Measurements from ENCODE around the gene SLC6A3. TPM values are rescaled to one million over a fixed set of nuclear protein-coding genes. Genes with fewer than 3 reads are reported as not detected.

The SLC6A3 gene
- total and polyA plus RNA-seq, 3 experiments from 2014 or later: not detected

GRCh38 chr5:1487079-1487764 is 42.0 kb upstream of the SLC6A3 start:
- no peaks in the 10 kb centered on the region for H3K27me3 ChIP-seq (ENCODE audit: insufficient read depth, low read length, poor library complexity, severe bottlenecking)
- peaks cover 26 to 54% (median 33%) of the 10 kb centered on the region in 3 donors for H3K4me1 Mint-ChIP-seq
- peaks cover 17% of the 10 kb centered on the region for H3K36me3 ChIP-seq (ENCODE audit: insufficient read depth, low read length)
- no peak overlapping the region for H3K27ac ChIP-seq (ENCODE audit: low read depth, low read length)
- ChIA-PET POLR2A (no interaction called here), CTCF (no interaction called here)
- H3K36me3 Mint-ChIP-seq: peaks cover 3 to 80% (median 11%) of the 10 kb centered on the region in 3 donors
- H3K27me3 Mint-ChIP-seq: no peaks in the 10 kb centered on the region
- no peak overlapping the region for H3K4me3 Mint-ChIP-seq
- peak overlapping the region in 5 of 8 donors; percentile 23 to 77 (median 63) for H3K27ac Mint-ChIP-seq
- H3K9me3 ChIP-seq (ENCODE audit: low read length): no peaks in the 10 kb centered on the region
- no peak for DNase-seq
- no peaks in the 10 kb centered on the region for H3K9me3 Mint-ChIP-seq
- H3K4me3 ChIP-seq (ENCODE audit: low read length): no peak overlapping the region
- no peaks in the 10 kb centered on the region for H3K4me1 ChIP-seq (ENCODE audit: insufficient read depth, low read length)

- POLR2A ChIA-PET: no interaction called here
- Mint-ChIP-seq H3K9me3 (no peaks in the 10 kb centered on the region), H3K4me3 (no peak overlapping the region), H3K4me1 (peaks cover 28 to 49% (median 37%) of the 10 kb centered on the region in 3 donors), H3K27me3 (no peaks in the 10 kb centered on the region), H3K36me3 (peaks cover 3 to 81% (median 6%) of the 10 kb centered on the region in 3 donors), H3K27ac (peak overlapping the region in 2 of 8 donors; percentile 12 to 60)
- CTCF ChIA-PET: no interaction called here
- DNase-seq: no peak
- peaks cover 17% of the 10 kb centered on the region for H3K36me3 ChIP-seq (ENCODE audit: insufficient read depth, low read length)
- no peaks in the 10 kb centered on the region for H3K27me3 ChIP-seq (ENCODE audit: insufficient read depth, low read length, poor library complexity, severe bottlenecking)
- no peak overlapping the region for H3K4me3 ChIP-seq (ENCODE audit: low read length)
- H3K9me3 ChIP-seq (ENCODE audit: low read length): no peaks in the 10 kb centered on the region
- no peaks in the 10 kb centered on the region for H3K4me1 ChIP-seq (ENCODE audit: insufficient read depth, low read length)
- H3K27ac ChIP-seq (ENCODE audit: low read depth, low read length): no peak overlapping the region
These were observed 41.0 kb upstream of the SLC6A3 start for GRCh38 chr5:1486271-1486670.

- Mint-ChIP-seq H3K4me3 (no peak overlapping the region), H3K4me1 (peaks cover 27 to 45% (median 32%) of the 10 kb centered on the region in 3 donors), H3K9me3 (no peaks in the 10 kb centered on the region), H3K36me3 (peaks cover 3 to 78% (median 4%) of the 10 kb centered on the region in 3 donors), H3K27me3 (no peaks in the 10 kb centered on the region), H3K27ac (peak overlapping the region in 1 of 8 donors; percentile 40)
- peaks cover 13% of the 10 kb centered on the region for H3K36me3 ChIP-seq (ENCODE audit: insufficient read depth, low read length)
- no peaks in the 10 kb centered on the region for H3K4me1 ChIP-seq (ENCODE audit: insufficient read depth, low read length)
- no peaks in the 10 kb centered on the region for H3K9me3 ChIP-seq (ENCODE audit: low read length)
- CTCF ChIA-PET: no interaction called here
- H3K27ac ChIP-seq (ENCODE audit: low read depth, low read length): no peak overlapping the region
- no peak overlapping the region for H3K4me3 ChIP-seq (ENCODE audit: low read length)
- no peak for DNase-seq
- POLR2A ChIA-PET: interaction anchor here (0.6 kb wide), 1 partner anchor 18 kb away, joined by 6 read pairs; no protein-coding TSS in a partner anchor
- H3K27me3 ChIP-seq (ENCODE audit: insufficient read depth, low read length, poor library complexity, severe bottlenecking): no peaks in the 10 kb centered on the region
These were observed 40.4 kb upstream of the SLC6A3 start for GRCh38 chr5:1485579-1486118.

GRCh38 chr5:1484730-1485578 is 39.7 kb upstream of the SLC6A3 start:
- Mint-ChIP-seq H3K27ac (peak overlapping the region in 1 of 8 donors; percentile 87), H3K9me3 (no peaks in the 10 kb centered on the region), H3K4me1 (peaks cover 25 to 45% (median 34%) of the 10 kb centered on the region in 3 donors), H3K27me3 (no peaks in the 10 kb centered on the region), H3K36me3 (peaks cover 3 to 77% (median 4%) of the 10 kb centered on the region in 3 donors), H3K4me3 (no peak overlapping the region)
- no peaks in the 10 kb centered on the region for H3K9me3 ChIP-seq (ENCODE audit: low read length)
- DNase-seq: no peak
- POLR2A ChIA-PET: interaction anchor here (0.6 kb wide), 1 partner anchor 19 kb away, joined by 6 read pairs; no protein-coding TSS in a partner anchor
- no peaks in the 10 kb centered on the region for H3K27me3 ChIP-seq (ENCODE audit: insufficient read depth, low read length, poor library complexity, severe bottlenecking)
- CTCF ChIA-PET: no interaction called here
- H3K4me3 ChIP-seq (ENCODE audit: low read length): no peak overlapping the region
- no peak overlapping the region for H3K27ac ChIP-seq (ENCODE audit: low read depth, low read length)
- peaks cover 13% of the 10 kb centered on the region for H3K36me3 ChIP-seq (ENCODE audit: insufficient read depth, low read length)
- no peaks in the 10 kb centered on the region for H3K4me1 ChIP-seq (ENCODE audit: insufficient read depth, low read length)

GRCh38 chr5:1483856-1484729 is 38.9 kb upstream of the SLC6A3 start:
- no peaks in the 10 kb centered on the region for H3K27me3 Mint-ChIP-seq
- no peaks in the 10 kb centered on the region for H3K27me3 ChIP-seq (ENCODE audit: insufficient read depth, low read length, poor library complexity, severe bottlenecking)
- peaks cover 18% of the 10 kb centered on the region for H3K36me3 ChIP-seq (ENCODE audit: insufficient read depth, low read length)
- CTCF ChIA-PET: interaction anchor here (0.8 to 3.1 kb wide), 2 partner anchors 38 to 161 kb away, joined by 3 to 13 read pairs; no protein-coding TSS in a partner anchor
- peaks cover 3 to 77% (median 4%) of the 10 kb centered on the region in 3 donors for H3K36me3 Mint-ChIP-seq
- H3K4me3 ChIP-seq (ENCODE audit: low read length): no peak overlapping the region
- H3K27ac Mint-ChIP-seq: no peak overlapping the region
- no peak for DNase-seq
- H3K4me1 ChIP-seq (ENCODE audit: insufficient read depth, low read length): no peaks in the 10 kb centered on the region
- H3K4me1 Mint-ChIP-seq: peaks cover 22 to 44% (median 29%) of the 10 kb centered on the region in 3 donors
- POLR2A ChIA-PET: no interaction called here
- H3K4me3 Mint-ChIP-seq: no peak overlapping the region
- H3K9me3 Mint-ChIP-seq: no peaks in the 10 kb centered on the region
- H3K27ac ChIP-seq (ENCODE audit: low read depth, low read length): no peak overlapping the region
- H3K9me3 ChIP-seq (ENCODE audit: low read length): no peaks in the 10 kb centered on the region

GRCh38 chr5:1483064-1483463 is 37.8 kb upstream of the SLC6A3 start:
- no peaks in the 10 kb centered on the region for H3K4me1 ChIP-seq (ENCODE audit: insufficient read depth, low read length)
- POLR2A ChIA-PET: no interaction called here
- no peaks in the 10 kb centered on the region for H3K27me3 ChIP-seq (ENCODE audit: insufficient read depth, low read length, poor library complexity, severe bottlenecking)
- Mint-ChIP-seq H3K36me3 (peaks cover 0 to 80% (median 1%) of the 10 kb centered on the region in 3 donors), H3K4me1 (peaks cover 12 to 34% (median 19%) of the 10 kb centered on the region in 3 donors), H3K9me3 (no peaks in the 10 kb centered on the region), H3K27ac (peak overlapping the region in 3 of 8 donors; percentile 23 to 61 (median 45)), H3K27me3 (no peaks in the 10 kb centered on the region), H3K4me3 (no peak overlapping the region)
- CTCF ChIA-PET: interaction anchor here (0.8 to 3.1 kb wide), 2 partner anchors 37 to 162 kb away, joined by 3 to 13 read pairs; no protein-coding TSS in a partner anchor
- no peak for DNase-seq
- no peak overlapping the region for H3K27ac ChIP-seq (ENCODE audit: low read depth, low read length)
- no peak overlapping the region for H3K4me3 ChIP-seq (ENCODE audit: low read length)
- H3K9me3 ChIP-seq (ENCODE audit: low read length): no peaks in the 10 kb centered on the region
- peaks cover 23% of the 10 kb centered on the region for H3K36me3 ChIP-seq (ENCODE audit: insufficient read depth, low read length)

- Mint-ChIP-seq H3K9me3 (no peaks in the 10 kb centered on the region), H3K4me3 (no peak overlapping the region), H3K27me3 (no peaks in the 10 kb centered on the region), H3K27ac (peak overlapping the region in 1 of 8 donors; percentile 93), H3K4me1 (peaks cover 8 to 31% (median 16%) of the 10 kb centered on the region in 3 donors), H3K36me3 (peaks cover 0 to 78% (median 1%) of the 10 kb centered on the region in 3 donors)
- ChIA-PET CTCF (interaction anchor here (3.1 kb wide), 1 partner anchor 163 kb away, joined by 13 read pairs; no protein-coding TSS in a partner anchor), POLR2A (no interaction called here)
- no peak for DNase-seq
- Histone ChIP-seq H3K27me3 (ENCODE audit: insufficient read depth, low read length, poor library complexity, severe bottlenecking) (no peaks in the 10 kb centered on the region), H3K4me3 (ENCODE audit: low read length) (no peak overlapping the region), H3K36me3 (ENCODE audit: insufficient read depth, low read length) (peaks cover 16% of the 10 kb centered on the region), H3K27ac (ENCODE audit: low read depth, low read length) (no peak overlapping the region), H3K4me1 (ENCODE audit: insufficient read depth, low read length) (no peaks in the 10 kb centered on the region), H3K9me3 (ENCODE audit: low read length) (no peaks in the 10 kb centered on the region)
These were observed 36.7 kb upstream of the SLC6A3 start for GRCh38 chr5:1481959-1482331.

Data from CD8-positive, alpha-beta memory T cell (primary cell).